Sigmoid colon (tissue), 4 donors: ENCODE data around the gene PCK1.

Experiments used
- CTCF ChIP-seq, 4 experiments: fragments of 450-650 bp in 3 of 4; fragments of 200-600 bp in 1 of 4; IDR thresholded peaks; one replicate each; pipeline ENCODE4 v1.5.1; 2016 to 2019; ENCODE audit warnings: antibody characterized with exemption in 4 of 4, mild to moderate bottlenecking in 3 of 4, moderate library complexity in 2 of 4
- EP300 ChIP-seq, 4 donors: sonication (generic); formaldehyde crosslinking; IDR thresholded peaks; one replicate each; pipeline ENCODE4 v1.6.1; 2017; ENCODE audit warnings: antibody characterized with exemption in 4 of 4
- POLR2A ChIP-seq, 2 donors: fragments of 450-650 bp; IDR thresholded peaks; one replicate each; pipeline ENCODE4 v1.6.1; 2016; ENCODE audit warnings: antibody characterized with exemption in 2 of 2, mild to moderate bottlenecking in 2 of 2, moderate library complexity in 2 of 2
- POLR2AphosphoS5 ChIP-seq, 4 donors: sonication (generic); formaldehyde crosslinking; IDR thresholded peaks; one replicate each; pipeline ENCODE4 v1.6.1; 2017; ENCODE audit warnings: antibody characterized with exemption in 4 of 4

GRCh38 chr20:57559289-57559634 lies 1.6 kb upstream of the PCK1 start:
- TF ChIP-seq CTCF (IDR thresholded peaks at IDR 0.05) = no peak
- no peak for TF ChIP-seq POLR2A (IDR thresholded peaks at IDR 0.05)
- no peak for TF ChIP-seq EP300 (IDR thresholded peaks at IDR 0.05)
- TF ChIP-seq POLR2AphosphoS5 (IDR thresholded peaks at IDR 0.05) = no peak
